Activated B cell treated with CpG ODN at 0.5 μM for 24 hours (primary cell): ENCODE data around the gene ITM2B. TPM values are rescaled to one million over a fixed set of nuclear protein-coding genes. Genes with fewer than 3 reads are reported as not detected.

Experiments
- ATAC-seq: fragments of 200-7000 bp; cut with Tn5 transposase; one replicate; pipeline ENCODE4 v1.10.0; 2021; ENCODE audit warnings: low read depth, mild to moderate bottlenecking, moderate library complexity
- CTCF ChIA-PET: fragments of 350-600 bp; sonication (Branson Sonifier 250); formaldehyde crosslinking; loops from one replicate; lab custom pipeline; 2021; ENCODE audit warnings: antibody characterized with exemption; lab: Charles Lee
- POLR2A ChIA-PET: fragments of 350-600 bp; sonication (Branson Sonifier 250); formaldehyde crosslinking; loops from one replicate; lab custom pipeline; 2021; ENCODE audit warnings: antibody characterized with exemption; lab: Charles Lee
- DNase-seq: peaks from one replicate; pipeline ENCODE4 v3.0.0; 2022
- H3K27ac Mint-ChIP-seq: one replicate; pipeline ENCODE4 v1.8.0; 2020; ENCODE audit warnings: mixed read lengths
- H3K27me3 Mint-ChIP-seq: one replicate; pipeline ENCODE4 v1.8.0; 2021; ENCODE audit warnings: mixed read lengths
- H3K36me3 Mint-ChIP-seq: one replicate; pipeline ENCODE4 v1.8.0; 2021; ENCODE audit warnings: low read depth, mixed read lengths
- H3K4me1 Mint-ChIP-seq: one replicate; pipeline ENCODE4 v1.8.0; 2021; ENCODE audit warnings: mixed read lengths
- H3K4me3 Mint-ChIP-seq: one replicate; pipeline ENCODE4 v1.8.0; 2020; ENCODE audit warnings: mild to moderate bottlenecking, mixed read lengths
- H3K9me3 Mint-ChIP-seq: one replicate; pipeline ENCODE4 v1.8.0; 2020; ENCODE audit warnings: mixed read lengths
- CTCF ChIP-seq: fragments of 200-600 bp; IDR thresholded peaks from one replicate; pipeline ENCODE4 v1.8.0; 2022; ENCODE audit warnings: antibody characterized with exemption, mild to moderate bottlenecking
- intact Hi-C: fragments of 100-400 bp; cut with micrococcal nuclease; formaldehyde crosslinking; loops from one replicate; pipeline ENCODE4 v1.15.1; 2024
- total RNA-seq: library from RNA; stranded (reverse); gene quantifications from 2 replicates; pipeline ENCODE4 v1.2.3, GENCODE V29; 2022

Gene ITM2B
- total RNA-seq, 1 donor from 2014 or later: 102 TPM

- intact Hi-C loops: no loop called here
- Mint-ChIP-seq H3K27ac (peak overlapping the region; percentile 85), H3K27me3 (no peaks in the 10 kb centered on the region), H3K4me3 (no peak overlapping the region), H3K36me3 (peaks cover 27% of the 10 kb centered on the region), H3K9me3 (no peaks in the 10 kb centered on the region), H3K4me1 (peaks cover 52% of the 10 kb centered on the region)
- DNase-seq (no peak), ATAC-seq (no peak)
- POLR2A ChIA-PET: interaction anchor here (0.7 to 3.0 kb wide), 3 partner anchors 34 to 73 kb away, joined by 3 to 23 read pairs (median 3); partner anchors contain the start of genes ITM2B and RB1
- CTCF ChIA-PET: no interaction called here
- TF ChIP-seq CTCF: no peak
Observed at GRCh38 chr13:48266701-48267639, 34.0 kb downstream of the ITM2B start.

GRCh38 chr13:48268019-48268418 lies 35.0 kb downstream of the ITM2B start:
- H3K4me3 Mint-ChIP-seq: no peak overlapping the region
- H3K9me3 Mint-ChIP-seq: no peaks in the 10 kb centered on the region
- POLR2A ChIA-PET: no interaction called here
- no peak for TF ChIP-seq CTCF
- ATAC-seq (no peak), DNase-seq (no peak)
- H3K27me3 Mint-ChIP-seq: no peaks in the 10 kb centered on the region
- CTCF ChIA-PET: no interaction called here
- intact Hi-C loops: no loop called here
- H3K36me3 Mint-ChIP-seq: peaks cover 17% of the 10 kb centered on the region
- peaks cover 44% of the 10 kb centered on the region for H3K4me1 Mint-ChIP-seq
- no peak overlapping the region for H3K27ac Mint-ChIP-seq

GRCh38 chr13:48273346-48273745 lies 40.3 kb downstream of the ITM2B start:
- ATAC-seq (no peak), DNase-seq (no peak)
- peaks cover 6% of the 10 kb centered on the region for H3K4me1 Mint-ChIP-seq
- H3K27me3 Mint-ChIP-seq: no peaks in the 10 kb centered on the region
- H3K36me3 Mint-ChIP-seq: peaks cover 11% of the 10 kb centered on the region
- no peak overlapping the region for H3K27ac Mint-ChIP-seq
- ChIA-PET POLR2A (no interaction called here), CTCF (no interaction called here)
- intact Hi-C loops: no loop called here
- H3K9me3 Mint-ChIP-seq: no peaks in the 10 kb centered on the region
- TF ChIP-seq CTCF: no peak
- H3K4me3 Mint-ChIP-seq: no peak overlapping the region

- intact Hi-C loops: no loop called here
- DNase-seq: no peak
- Mint-ChIP-seq H3K27ac (no peak overlapping the region), H3K27me3 (no peaks in the 10 kb centered on the region), H3K4me1 (peaks cover 4% of the 10 kb centered on the region), H3K9me3 (no peaks in the 10 kb centered on the region), H3K36me3 (no peaks in the 10 kb centered on the region), H3K4me3 (no peak overlapping the region)
- CTCF ChIA-PET: no interaction called here
- POLR2A ChIA-PET: no interaction called here
- ATAC-seq: no peak
- no peak for TF ChIP-seq CTCF
Observed at GRCh38 chr13:48275507-48275906, 42.5 kb downstream of the ITM2B start.

GRCh38 chr13:48278806-48279205 lies 45.8 kb downstream of the ITM2B start:
- H3K9me3 Mint-ChIP-seq: no peaks in the 10 kb centered on the region
- no peak for ATAC-seq
- peaks cover 9% of the 10 kb centered on the region for H3K4me1 Mint-ChIP-seq
- H3K36me3 Mint-ChIP-seq: no peaks in the 10 kb centered on the region
- no peak overlapping the region for H3K4me3 Mint-ChIP-seq
- ChIA-PET POLR2A (interaction anchor here (1.0 kb wide), 1 partner anchor 26 kb away, joined by 4 read pairs; no protein-coding TSS in a partner anchor), CTCF (interaction anchor here (1.4 kb wide), 1 partner anchor 201 kb away, joined by 3 read pairs; no protein-coding TSS in a partner anchor)
- H3K27me3 Mint-ChIP-seq: no peaks in the 10 kb centered on the region
- H3K27ac Mint-ChIP-seq: no peak overlapping the region
- intact Hi-C loops: no loop called here
- DNase-seq: no peak
- no peak for TF ChIP-seq CTCF
